ENCODE results near the gene ZNF506.
A peak's percentile ranks its signal among the peaks of the same experiment; 100 is the strongest.
"Not testable (repeated sequence)": the region's sequence is repeated elsewhere in the genome, so short reads cannot be mapped to it uniquely, and the experiment has no call there.

The ZNF506 gene

GRCh38 chr19:19778666-19779065 is 42.9 kb downstream of the ZNF506 start:
- peak; percentile 69 for DNase-seq (ENCODE audit: low read depth)

DNA sequence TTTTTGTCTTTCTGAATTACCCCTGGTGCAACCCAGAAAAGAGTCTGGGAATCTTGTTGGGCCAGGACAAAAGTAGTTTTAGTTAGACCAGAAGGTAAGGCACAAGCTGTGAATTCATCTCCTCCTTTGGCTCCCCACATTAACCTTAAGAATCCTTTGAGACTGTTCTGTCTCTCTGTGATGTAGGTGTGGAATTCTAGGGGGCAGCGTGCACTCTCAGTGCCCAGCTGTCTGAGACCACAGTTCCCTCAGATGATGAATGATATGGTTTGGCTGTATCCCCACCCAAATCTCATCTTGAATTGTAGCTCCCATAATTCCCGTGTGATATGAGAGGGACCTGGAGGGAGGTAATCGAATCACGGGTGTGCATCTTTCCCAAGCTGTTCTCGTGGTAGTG is 43.9 kb downstream of the ZNF506 start:
- no peak for DNase-seq (ENCODE audit: low read depth)

DNA sequence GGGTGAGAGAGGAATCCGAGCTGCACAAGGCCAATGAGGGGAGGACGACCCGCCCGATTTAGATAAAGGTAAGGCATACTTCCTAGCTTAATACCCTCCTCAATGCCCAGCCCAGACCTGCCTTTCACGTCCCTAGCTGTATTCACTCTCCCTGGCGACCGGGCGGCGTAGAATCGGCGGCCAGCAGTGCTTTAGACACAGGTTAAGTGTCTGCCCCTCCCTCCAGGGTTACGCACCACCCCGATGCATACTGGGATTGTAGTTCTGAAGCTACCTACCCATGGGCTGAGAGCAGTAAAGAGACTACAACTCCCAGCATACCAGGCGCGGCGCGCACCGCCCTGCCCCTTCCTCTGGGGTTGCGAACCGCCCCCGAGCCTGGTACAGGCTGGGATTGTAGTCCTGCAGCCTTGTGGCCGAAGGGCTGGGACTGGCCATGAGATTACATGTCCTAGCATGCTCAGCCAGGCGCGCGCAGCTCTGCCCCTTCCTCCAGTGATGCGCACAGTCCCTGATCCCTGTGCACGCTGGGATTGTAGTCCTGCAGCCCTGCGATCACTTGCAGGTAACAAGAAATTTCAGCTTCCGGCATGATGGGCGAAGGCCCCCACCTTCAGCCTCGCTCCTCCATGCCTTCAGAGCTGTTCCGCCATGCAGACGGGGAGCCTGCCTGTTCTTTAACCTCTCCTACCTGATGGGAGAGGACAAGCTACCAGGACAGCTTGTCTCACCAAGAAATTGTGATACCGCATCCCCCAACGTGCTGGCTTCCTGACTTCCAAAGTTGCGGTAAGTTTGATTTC is 45.1 kb downstream of the ZNF506 start:
- peak; percentile 99 for DNase-seq (ENCODE audit: low read depth)

DNA sequence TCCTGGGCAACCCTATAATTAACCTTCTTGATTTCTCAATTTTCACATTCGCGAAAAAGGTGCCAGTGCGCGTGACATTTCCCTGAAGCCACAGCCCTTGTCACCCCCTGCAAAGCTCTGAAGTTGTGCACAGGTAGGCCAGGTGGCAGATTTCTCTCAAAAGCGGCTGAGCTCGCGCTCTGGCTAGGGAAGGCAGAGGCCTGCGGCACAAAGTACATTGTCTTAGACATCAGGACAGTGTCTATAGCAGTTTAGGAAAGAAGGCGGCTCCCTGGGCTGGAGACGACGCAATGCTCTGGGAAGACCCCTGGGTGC is 45.7 kb downstream of the ZNF506 start:
- no peak for DNase-seq (ENCODE audit: low read depth)

DNA sequence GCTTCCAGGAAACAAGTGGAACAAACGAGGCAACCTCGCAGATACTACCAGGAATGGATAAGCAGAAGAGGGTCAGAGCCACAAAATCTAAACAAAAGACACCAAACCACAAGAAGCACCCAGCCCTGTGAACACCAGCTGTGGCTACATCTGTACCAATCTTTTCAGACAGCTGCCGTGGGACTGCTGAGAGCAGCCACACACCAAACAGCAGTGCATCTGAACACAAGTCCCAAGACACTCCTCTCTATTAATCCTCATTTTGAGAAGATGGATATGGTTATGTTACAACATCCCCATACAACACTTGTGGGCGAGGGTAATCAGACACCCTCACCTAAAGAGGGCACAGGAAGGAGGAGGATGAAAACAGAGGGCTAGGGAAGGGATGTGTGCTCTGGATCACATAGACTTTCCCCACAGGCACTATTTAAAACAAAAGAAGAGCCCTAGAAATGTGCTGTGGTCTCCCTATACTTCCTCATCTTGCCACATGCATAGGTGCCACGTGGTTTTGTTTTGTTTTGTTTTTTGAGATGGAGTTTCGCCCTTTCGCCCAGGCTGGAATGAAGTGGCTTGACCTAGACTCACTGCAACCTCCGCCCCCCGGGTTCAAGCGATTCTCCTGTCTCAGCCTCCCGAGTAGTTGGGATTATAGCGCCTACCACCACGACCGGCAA is 47.1 kb downstream of the ZNF506 start:
- DNase-seq (ENCODE audit: low read depth), result no peak

DNA sequence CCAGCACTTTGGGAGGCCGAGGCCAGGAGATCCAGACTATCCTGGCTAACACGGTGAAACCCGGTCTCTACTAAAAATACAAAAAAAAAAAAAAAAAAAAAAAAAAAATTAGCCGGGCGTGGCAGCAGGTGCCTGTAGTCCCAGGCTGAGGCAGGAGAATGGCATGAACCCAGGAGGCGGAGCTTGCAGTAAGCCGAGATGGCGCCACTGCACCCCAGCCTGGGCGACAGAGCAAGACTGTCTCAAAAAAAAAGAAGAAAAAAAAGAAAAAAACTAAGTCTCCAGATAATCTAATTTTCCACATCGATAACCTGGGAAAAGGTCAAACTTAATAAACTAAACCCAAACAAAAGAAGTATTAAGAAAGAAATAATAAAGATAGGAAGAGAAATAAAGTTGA is 49.6 kb downstream of the ZNF506 start:
- not testable (repeated sequence) for DNase-seq (ENCODE audit: low read depth)

- not testable (repeated sequence) for DNase-seq (ENCODE audit: low read depth)
Observed at GRCh38 chr19:19769971-19770370, 51.6 kb downstream of the ZNF506 start.

DNA sequence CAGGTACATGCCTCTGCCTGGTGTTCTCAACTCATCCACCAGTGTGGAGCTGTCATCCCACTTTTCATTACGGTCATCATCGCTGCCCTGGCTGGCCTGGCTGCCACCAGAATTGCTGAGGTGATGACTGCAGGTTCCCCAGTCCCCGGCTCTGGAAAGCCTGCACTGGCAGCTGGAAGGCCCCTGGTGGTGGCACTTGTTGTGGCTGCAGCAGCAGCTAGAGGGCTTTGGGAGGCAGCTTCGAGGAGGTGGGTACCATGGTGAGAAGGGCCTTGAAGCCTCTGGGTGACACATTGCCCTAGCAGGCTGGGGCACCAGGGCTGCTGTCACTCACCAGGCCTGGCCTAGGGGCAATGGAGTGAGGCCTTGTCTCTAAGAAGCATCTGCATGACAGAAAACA is 63.4 kb downstream of the ZNF506 start:
- no peak for DNase-seq (ENCODE audit: low read depth)

DNA sequence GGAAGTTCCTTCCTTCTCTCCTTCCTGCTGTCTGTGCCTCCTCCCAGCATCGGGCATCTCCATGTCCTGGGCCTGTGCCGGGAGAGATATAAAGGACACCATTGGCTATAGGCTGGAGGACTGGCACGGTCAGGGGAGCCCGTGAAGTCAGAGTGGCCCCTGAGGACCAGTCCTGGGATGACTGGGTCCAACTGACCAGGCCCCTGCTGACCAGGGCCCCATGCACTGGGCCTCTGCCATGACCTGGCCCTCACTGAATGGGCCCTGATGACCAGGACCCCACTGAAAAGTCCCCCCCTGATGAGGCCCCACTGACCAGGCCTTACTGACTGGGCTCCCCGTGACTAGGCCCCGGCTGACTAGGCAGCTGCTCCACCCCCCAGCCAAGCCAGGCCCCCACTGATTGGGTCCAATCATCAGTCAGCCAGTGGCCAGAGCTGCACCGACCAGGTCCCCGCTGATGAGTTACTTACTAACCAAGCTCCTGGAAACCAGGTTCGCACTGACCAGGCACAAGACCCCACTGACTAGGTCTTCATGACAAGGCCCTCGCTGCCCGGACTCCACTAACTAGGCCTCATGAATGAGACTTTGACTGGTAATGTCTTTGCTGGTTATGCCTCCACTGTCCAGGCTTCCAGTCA is 68.7 kb downstream of the ZNF506 start:
- DNase-seq (ENCODE audit: low read depth), result no peak

DNA sequence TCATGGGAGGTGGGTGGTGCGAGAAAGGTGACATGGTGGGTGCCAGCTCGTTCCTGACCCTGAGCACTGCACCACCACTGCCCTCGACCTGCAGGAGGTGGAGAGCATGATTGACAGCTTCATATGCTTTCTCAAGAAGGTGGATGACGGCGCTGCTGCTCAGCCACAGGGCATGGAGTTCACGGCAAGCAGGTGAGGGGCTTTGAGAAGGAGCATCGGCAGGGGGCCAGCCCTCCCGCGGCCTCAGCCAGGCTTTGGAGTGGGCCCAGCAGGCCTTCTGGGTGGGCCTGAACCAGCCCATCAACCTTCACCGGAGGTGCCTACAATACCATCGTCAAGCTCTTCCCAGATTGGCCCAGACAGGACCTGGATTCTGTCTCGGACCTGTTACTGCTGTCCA is 69.7 kb downstream of the ZNF506 start:
- no peak for DNase-seq (ENCODE audit: low read depth)

DNA sequence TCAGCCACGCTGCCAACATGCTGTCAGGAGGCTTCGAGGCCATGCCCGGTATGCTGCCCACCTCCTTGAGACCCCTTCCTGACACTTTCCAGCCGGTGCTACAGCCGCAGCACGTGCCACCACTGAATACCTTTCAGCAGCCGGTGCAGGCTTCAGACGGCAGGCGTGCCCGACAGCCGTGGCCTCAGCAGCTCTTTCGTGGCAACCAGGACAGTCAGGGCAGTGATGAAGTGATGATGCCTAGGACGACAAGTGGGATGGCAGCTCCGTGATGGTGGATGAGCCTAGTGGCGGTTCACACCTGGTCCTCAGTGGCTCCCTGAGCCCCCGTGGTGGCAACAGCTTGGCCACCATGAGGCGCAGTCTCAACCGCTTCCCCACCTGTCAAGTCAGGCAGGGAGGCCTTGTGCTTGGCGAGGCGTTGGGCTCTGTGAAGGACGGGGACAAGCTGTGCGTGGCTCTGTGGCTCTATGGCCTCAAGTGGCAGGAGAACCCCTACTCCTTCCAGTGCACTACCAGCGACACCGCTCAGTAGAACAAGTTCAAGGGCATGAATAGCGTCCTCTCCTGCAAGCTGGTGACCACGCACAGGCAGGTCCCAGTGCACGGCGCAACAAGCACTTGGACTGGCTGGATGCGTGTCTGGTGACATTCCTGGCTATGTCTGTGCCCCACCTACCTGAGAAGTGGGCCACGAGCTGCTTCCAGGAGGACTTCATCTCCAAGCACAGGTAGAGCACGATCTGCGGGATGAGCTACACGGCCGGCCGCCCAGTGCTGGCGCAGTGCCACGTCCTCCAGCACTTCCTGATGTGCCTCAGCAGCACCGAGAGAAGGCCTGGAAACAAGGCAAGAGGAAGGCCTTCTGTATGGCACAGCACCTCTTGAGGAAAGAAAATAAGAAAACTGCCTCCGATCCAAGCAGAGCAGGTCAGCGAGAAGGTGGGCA is 70.4 kb downstream of the ZNF506 start:
- DNase-seq (ENCODE audit: low read depth), result no peak

DNA sequence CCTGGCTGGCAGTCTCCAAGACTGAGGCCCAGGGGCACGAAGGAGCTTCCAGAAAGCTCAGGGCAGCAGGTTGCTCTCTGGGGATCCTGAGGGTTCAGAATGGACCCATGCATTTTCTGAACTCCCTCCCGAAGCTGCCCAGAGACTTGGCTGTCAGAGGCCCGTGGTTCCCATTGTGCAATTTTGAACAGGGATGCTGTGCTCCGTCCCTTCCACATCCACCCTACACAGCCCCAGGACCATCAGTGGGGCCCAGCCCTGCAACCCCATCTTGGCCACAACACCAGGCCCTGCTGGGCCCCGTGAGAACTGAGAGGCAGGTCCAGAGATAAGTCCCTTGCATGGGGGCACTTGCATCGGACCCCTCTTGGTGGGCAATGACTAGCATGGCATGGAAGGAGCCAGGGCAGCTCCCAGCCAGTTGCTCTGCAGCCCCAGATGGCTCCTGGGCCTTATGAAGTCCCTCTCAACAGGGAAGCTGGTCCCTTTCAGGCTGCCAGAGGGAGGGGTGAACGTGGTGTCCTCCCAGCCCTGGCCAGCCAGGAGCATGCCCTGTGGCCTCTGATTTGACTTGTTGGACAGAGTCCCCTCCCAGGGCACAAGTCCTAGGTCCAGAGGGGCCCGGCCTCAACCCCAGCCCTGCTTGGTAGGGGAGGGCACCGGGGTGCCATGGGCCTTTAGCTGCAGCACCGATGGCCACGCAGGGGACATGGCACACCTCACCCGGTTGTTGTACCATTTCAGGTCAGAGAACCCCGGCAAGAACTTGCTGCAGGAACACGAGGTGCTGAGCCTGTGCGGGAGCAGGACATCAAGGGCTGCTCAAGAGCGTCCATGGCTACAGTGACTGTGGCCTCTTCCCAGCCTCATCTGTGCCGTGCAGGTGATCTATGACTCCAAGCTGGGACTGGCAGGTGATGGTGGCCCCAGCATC is 71.4 kb downstream of the ZNF506 start:
- DNase-seq (ENCODE audit: low read depth), result no peak

DNA sequence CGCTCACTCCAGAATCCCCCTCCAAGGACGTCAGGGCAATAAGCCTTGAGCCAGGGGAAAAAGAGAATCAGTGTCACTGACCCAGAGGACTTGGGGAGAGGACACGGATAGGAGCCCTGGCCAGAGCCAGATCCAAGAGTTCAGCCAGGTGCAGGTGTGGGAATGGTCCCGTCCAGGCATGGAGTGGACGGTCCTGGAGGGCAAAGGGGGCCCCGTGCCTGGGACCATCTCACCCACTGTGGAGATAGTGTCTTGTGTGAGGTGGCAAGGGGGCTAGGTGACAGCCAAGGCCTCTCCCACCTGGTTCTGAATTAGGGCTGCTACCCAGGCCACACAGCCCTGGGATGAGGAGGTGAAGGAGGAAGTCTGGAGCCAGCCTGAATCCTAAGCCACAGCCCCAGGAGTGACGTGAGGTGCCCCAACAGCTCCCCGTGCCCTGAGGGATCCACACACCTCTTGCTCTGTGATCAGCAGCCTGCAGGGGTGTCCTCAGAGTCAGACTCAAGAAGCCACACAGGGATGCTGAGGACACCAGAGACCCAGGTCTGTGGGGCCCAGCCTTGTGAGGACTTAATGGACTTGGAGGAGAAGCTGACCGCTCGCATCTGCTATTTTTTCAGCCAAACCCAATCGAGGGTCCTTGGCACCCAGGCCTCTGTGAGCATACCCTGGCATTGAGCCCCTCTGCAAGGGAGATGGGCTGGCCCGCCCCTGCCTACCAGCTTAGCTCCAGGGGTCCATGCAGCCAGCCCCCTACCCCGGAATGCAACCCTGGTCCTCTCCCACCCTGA is 72.2 kb downstream of the ZNF506 start:
- DNase-seq (ENCODE audit: low read depth), result no peak

GRCh38 chr19:19748249-19748938 is 73.2 kb downstream of the ZNF506 start:
- no peak for DNase-seq (ENCODE audit: low read depth)

GRCh38 chr19:19747357-19748220 is 74.0 kb downstream of the ZNF506 start:
- DNase-seq (ENCODE audit: low read depth), result no peak

DNA sequence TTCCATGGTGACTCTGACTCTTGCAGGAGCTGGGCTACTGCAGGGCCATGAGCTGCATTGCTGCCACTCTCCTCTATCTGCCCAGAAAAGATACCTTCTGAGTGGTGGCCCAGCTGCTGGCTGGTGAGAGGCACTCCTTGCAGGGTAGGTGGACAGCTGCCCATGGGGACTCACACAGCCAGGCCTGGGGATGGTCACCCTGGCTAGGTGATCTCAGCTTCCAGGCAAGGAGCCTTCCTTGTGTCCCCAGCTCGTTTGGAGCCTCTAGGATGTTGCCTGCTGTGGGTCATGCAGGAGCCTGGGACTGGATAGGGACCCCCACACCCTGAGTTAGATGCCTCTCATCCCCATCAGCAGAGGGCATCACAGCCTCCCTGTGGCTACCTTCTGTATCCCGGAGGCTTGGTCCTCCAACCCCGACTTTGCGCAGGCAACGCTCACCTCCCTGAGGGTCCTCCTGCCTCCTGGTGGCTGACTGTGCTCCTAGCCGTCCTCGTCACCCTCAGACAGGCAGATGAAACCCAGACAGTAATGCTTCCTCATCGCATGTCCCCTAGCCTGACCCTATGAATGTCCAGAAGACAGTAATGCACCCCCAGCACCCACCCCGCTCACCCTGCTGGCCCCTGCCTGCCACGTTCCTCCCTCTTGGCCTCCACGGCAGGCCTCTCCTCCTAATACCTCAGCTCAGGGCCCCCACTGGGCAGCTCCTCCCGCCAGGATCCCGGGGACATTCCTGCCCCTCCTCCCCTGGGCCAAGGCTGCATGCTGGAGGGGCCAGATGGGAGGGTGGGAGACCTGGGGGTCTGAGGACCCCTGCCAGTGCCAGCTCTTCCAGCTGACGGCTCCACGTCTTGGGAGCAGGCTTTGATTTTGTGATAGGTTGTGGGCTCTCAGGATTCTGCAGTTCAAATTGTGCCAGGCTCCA is 75.0 kb downstream of the ZNF506 start:
- no peak for DNase-seq (ENCODE audit: low read depth)

GRCh38 chr19:19745496-19746285 is 75.9 kb downstream of the ZNF506 start:
- no peak for DNase-seq (ENCODE audit: low read depth)

All from iris pigment epithelial cell (primary cell).